Skin of body (tissue), 2 donors: Measurements from ENCODE around the gene SEC14L1. TPM values are rescaled to one million over a fixed set of nuclear protein-coding genes. Genes with fewer than 3 reads are reported as not detected.
"Not testable (repeated sequence)": the region's sequence is repeated elsewhere in the genome, so short reads cannot be mapped to it uniquely, and the experiment has no call there.

Experiments used
- DNase-seq: peaks from one replicate; lab custom pipeline; 2025; lab: John Stamatoyannopoulos, UW
- total RNA-seq: library from RNA; depleted of rRNA; stranded (reverse); fragments of >200 nt; gene quantifications from one replicate; pipeline ENCODE4 v1.2.3, GENCODE V29; 2014

SEC14L1 gene
- total RNA-seq, 1 donor from 2014 or later: 56.4 TPM

GRCh38 chr17:77140166-77140877, 447 bp upstream of the SEC14L1 start:
- DNase-seq: peak; percentile 98

- DNase-seq: no peak
Observed at GRCh38 chr17:77141846-77142449, 1.2 kb downstream of the SEC14L1 start.

GRCh38 chr17:77142689-77143088, 1.9 kb downstream of the SEC14L1 start:
- no peak for DNase-seq

GRCh38 chr17:77143306-77143705, 2.5 kb downstream of the SEC14L1 start:
- no peak for DNase-seq

- DNase-seq: no peak
Observed at GRCh38 chr17:77144227-77144626, 3.5 kb downstream of the SEC14L1 start.

GRCh38 chr17:77145224-77145611, 4.4 kb downstream of the SEC14L1 start:
- no peak for DNase-seq

DNA sequence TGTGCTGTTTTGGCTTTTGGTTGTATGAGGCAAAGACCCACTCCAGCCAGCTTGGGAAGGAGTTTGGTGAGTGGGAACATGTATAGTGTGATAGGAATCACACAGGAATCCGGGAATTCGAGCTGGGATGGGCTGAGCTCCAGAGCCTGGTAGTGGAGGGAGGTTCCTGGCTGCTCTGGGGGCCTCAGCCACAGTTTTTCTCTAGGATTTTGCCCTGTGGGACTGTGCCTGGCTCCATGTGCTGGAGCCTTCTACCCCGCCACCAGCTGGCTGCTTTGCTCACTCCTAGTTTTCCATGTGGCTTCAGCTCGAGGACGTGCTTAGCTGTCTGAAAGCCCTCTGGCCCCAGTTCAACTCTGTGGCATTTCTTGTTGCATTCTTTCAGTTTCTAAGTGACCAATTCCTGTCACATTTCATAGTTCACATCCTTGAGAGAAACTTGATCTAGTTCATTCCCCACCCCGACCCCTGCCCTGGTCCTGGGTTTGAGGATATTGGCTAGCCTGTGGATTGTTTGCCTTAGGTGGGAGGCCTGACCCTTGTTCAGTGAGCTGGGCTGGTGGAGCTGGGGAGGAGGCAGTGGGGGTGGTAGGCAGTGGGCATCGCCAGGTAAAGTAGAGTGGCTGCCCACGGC, 5.0 kb downstream of the SEC14L1 start:
- DNase-seq: peak; percentile 69

- no peak for DNase-seq
Observed at GRCh38 chr17:77146246-77146632, 5.5 kb downstream of the SEC14L1 start.

DNA sequence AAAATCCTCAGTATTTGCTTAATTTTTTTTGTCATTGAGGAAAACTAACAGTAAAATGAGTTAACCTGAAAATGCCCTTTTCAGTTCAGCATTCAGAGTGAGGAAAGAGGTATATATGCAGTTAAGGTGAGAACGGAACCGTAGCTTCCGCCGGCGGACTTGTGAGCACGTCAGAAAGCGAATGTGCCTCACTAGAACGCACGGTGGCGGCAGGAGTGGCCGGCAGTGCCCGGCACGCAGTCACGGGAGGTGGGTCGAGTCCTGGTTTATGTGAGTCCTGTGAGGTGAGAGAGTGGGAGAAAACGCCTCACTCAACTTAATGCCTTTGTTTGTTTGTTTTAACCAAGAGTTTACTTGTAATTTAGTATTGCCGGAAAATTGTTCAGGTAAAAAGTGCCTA, 6.1 kb downstream of the SEC14L1 start:
- no peak for DNase-seq

DNA sequence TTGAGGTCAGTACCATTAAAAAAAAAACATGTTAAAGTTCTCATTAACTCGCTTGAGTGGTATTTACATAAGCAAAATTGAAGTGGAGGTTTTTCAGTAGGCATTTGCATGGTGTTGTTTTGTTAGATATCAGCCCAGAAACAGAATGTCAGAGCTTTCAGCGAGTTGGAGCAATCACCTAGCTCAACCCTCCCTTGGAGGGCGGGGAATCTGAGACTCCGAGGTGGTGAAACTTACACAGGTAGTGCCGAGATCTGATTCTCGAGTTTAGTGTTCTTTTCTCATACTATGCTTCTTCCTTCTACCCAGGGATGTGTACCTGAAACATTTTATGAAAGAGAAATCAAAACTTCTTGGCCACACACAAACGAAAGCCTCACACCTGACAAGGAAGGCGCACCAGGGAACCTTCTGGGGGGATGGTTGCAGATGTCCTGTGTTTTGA, 6.6 kb downstream of the SEC14L1 start:
- DNase-seq: no peak

- no peak for DNase-seq
Observed at GRCh38 chr17:77148077-77148939, 7.5 kb downstream of the SEC14L1 start.

DNA sequence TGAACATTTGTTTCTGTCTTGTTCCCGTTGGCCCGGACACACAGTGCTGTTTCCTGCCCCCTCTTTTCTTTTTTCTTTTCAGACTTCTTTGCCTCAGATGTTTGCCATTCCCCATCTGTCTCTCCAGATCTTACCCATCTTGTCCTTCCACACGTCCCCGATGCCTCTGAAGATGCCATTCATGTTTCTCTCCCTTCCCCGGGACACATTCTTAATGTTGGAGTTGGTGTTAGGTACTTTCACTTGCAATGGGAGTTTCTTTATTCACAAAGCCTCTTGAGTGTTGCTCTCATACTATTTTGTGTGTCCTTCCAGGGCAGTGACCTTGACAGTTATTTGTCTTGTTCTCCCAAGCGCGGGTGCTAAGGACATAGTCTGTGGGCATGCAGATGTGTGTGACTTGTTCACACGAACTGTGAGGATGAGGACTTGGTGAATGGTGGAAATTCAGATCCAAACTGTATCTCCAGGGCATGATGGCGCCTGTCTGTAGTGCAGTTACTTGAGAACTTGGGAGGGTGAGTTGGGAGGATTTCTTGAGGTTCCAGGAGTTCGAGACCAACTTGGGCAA, 8.3 kb downstream of the SEC14L1 start:
- no peak for DNase-seq

- no peak for DNase-seq
Observed at GRCh38 chr17:77150196-77150595, 9.4 kb downstream of the SEC14L1 start.

- no peak for DNase-seq
Observed at GRCh38 chr17:77151186-77151585, 10.4 kb downstream of the SEC14L1 start.

- DNase-seq: not testable (repeated sequence)
Observed at GRCh38 chr17:77152056-77152455, 11.3 kb downstream of the SEC14L1 start.

DNA sequence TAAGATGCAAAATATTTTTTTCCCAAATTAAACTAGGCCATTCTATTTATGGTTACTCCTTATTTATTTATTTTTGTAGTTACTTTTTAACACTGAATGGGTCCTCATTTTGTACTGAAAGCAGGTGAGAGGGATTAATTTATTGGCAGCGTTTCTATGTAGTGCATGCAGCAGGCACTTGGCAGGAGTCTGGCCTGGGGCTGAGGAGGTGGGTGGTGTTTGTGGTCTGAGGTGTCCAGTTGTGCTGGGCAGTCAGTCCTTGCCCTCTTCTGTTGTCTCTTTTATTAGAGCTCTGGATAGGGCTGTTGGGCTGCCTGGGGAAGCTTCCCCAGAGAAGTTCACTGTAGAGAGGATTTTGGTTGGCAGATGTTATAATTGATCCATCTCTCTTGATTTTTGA, 12.7 kb downstream of the SEC14L1 start:
- DNase-seq: no peak

DNA sequence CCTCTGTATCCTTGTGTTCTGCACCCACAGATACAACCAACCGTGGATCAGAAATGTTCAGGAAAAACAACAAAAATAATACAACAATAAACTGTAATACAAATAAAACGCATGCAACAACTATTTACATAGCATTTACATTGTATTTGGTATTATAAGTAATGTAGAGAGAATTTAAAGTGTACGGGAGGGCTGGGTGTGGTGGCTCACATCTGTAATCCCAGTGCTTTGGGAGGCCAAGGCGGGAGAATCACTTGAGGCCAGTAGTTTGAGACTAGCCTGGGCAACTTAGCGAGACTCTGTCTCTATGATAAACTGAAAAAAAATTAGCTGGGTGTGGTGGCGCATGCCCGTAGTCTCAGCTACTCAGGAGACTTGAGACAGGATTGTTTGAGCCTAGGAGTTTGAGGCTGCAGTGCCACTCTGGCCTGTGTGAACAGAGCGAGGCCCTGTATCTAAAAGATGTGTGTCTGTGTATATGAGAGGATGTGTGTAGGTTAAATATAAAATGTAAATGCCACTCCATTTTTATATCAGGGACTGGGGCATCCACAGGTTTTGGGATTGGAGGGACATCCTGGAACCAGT, 13.3 kb downstream of the SEC14L1 start:
- DNase-seq: no peak

DNA sequence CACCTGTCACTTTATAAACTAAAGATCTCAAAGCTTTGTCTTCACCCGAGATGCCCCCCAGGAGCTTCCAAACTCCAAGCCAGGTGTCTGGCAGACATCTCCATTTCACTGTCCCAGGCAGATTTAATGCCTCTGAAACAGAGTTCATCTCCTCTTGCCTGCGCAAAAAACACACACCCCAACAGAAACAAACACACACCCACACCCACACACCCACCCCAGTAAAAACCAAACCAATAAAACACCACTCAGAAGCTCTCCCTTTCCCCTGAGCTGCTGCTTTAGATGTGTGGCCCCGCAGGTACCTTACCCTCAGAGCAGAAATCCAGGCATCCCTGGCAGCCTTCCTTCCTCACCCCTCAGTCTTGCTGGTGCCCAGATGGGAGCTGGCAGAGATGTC, 14.4 kb downstream of the SEC14L1 start:
- no peak for DNase-seq

- DNase-seq: not testable (repeated sequence)
Observed at GRCh38 chr17:77157766-77158165, 17.0 kb downstream of the SEC14L1 start.

- peak; percentile 55 for DNase-seq
Observed at GRCh38 chr17:77160091-77160874, 19.5 kb downstream of the SEC14L1 start.
